Kidney glomerular epithelial cell (primary cell): ENCODE measurements around the gene EPOP.
"Not testable (repeated sequence)": the region's sequence is repeated elsewhere in the genome, so short reads cannot be mapped to it uniquely, and the experiment has no call there.

Experiments used
- DNase-seq: peaks from one replicate; lab custom pipeline; 2025; lab: John Stamatoyannopoulos, UW

EPOP gene

DNA sequence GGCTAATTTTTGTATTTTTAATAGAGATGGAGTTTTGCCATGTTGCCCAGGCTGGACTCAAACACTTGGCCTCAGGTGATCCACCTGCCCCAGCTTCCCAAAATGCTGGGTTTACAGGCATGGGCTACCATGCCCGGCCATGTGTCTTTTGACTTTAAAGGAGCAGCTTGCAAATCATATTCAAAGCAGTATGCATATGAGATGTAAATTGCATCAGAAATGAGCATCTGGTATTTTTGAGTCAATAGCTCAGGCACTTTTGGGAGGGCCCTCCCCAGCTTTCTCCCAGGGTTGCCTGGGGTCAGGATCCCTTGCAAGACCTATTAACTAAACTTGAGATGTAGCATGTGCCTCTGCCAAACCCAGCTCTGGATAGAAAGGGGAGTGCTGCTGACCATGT lies 21.5 kb downstream of the EPOP start:
- no peak for DNase-seq

DNA sequence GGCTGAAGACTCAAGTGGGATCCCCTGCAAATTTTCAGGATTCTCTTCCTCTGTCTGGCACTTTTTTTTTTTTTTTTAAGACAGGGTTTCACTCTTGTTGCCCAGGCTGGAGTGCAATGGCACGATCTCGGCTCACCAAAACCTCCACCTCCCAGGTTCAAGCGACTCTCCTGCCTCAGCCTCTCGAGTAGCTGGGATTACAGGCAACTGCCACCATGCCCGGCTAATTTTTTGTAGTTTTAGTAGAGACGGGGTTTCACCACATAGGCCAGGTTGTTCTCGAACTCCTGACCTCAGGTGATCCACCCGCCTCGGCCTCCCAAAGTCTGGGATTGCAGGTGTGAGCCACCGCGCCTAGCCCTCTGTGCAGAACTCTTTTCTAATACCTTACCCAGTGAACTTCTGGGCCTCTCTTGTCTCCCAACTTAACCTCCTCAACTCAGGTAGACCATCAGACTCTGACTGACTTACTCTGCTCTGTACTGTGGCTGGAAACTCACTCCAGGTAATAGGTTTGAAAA lies 24.0 kb downstream of the EPOP start:
- DNase-seq: not testable (repeated sequence)

DNA sequence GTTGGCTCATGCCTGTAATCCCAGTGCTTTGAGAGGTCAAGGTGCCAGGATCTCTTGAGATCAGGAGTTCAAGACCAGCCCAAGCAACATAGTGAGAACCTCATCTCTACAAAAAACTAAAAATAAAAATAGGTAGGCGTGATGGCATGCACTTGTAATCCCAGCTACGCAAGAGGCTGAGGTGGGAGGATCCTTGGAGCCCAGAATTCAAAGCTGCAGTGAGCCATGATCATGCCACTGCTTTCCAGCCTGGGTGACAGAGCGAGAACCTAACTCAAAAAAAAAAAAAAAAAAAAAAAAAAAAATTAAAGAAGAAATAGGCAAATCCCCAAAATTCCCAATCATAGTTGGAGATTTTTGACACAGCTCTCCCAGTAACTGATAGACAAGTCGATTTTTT lies 36.8 kb downstream of the EPOP start:
- DNase-seq: no peak

DNA sequence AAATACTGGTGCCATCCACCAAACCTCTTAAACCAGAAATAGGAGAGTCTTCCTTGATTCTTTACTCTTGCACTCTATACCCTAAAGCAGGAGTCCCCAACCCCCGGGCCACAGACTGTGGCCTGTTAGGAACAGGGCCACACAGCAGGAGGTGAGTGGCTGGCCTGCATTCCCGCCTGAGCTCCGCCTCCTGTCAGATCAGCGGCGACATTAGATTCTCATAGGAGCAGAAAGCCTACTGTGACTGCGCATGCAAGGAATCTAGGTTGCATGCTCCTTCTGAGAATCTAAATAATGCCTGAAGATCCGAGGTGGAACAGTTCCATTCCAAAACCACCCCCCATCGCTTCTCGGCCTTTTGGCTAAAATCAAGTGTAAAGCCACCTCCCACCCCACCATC lies 38.7 kb downstream of the EPOP start:
- no peak for DNase-seq

DNA sequence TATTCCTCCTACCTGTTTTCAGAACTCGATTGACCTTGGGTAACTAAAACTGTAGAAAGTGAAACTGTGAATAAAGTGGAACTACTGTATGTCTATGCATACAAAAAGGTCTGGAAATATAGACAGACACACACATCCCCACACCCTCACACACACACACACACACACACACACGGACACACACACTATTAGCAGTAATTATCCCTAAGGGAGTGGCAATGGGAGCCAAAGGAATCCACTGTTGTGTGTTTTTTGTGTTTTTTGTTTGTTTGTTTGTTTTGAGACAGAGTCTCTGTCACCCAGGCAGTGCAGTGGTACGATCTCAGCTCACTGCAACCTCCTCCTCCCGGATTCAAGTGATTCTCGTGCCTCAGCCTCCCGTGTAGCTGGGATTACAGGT lies 42.4 kb downstream of the EPOP start:
- DNase-seq: no peak

DNA sequence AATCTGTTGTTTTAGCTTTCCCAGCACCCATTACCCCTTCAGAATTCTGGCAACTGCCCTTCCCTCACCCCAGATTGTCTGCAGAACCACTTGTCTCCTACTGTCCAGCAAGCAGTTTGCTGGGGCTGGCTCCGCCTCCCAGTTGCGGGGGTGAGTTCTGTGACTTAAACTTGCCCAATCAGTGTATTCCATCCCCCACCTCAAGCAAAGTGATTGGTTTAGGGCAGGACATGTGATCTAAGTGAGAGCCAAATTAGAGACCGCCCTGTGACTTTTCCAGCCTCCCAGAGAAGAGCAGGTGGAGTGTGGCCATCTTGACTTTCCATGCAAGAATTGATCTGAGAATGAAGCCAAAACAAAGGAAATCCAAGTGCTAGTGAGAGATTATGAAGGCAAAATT lies 46.3 kb downstream of the EPOP start:
- DNase-seq: no peak

DNA sequence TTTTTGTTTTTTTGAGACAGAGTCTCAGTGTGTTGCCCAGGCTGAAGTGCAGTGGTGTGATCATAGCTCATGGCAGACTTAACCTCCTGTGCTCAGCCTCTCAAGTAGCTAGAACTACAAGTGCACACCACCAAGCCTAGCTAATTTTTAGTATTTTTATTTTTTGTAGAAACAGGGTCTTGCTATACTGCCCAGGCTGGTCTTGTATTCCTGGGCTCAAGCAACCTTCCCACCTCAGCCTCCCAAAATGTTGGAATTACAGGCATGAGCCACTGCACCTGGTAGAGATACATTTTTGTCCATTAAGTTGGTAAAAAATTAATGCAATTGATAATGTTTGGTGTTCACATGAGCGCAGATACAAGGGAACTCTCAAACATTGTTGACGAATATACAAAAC lies 46.8 kb downstream of the EPOP start:
- no peak for DNase-seq

DNA sequence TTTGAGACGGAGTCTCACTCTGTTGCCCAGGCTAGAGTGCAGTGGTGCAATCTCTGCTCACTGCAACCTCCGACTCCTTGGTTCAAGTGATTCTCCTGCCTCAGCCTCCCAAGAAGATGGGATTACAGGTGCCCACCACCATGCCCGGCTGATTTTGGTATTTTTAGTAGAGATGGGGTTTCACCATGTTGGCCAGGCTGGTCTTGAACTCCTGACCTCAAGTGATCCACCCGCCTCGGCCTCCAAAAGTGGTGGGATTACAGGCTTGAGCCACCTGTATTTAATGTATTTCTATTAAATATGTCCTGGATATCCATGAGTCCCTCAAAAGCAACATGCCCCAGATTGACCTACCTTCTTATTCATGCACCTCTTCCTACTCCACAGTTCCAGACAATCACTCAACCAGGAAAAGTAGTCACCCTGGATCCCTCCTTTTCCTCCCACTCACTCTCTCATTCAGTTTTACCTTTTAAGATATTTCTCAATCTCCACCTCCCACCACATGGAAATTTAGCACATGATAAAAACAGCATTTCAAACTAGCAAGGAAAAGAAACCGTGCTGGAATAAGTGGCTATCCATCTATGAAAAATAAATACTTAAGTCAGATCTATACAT lies 48.0 kb downstream of the EPOP start:
- peak; percentile 42 for DNase-seq

DNA sequence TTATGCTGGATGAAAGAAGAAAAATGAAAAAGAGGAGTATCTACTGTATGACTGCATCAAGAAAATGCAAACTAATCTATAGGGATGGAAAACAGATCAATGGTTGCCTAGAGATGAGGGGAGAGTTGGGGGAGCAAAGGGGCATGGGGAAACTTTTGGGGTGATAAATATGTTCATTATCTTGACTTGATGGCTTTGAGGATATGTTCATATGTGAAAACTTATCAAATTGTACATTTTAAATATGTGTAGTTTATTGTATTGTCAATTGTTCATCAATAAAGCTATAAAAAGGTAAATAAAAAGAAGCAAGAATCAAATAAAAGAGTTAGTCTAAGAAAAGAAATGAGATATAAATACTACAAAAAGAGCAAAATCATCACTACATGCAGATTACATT lies 49.3 kb downstream of the EPOP start:
- DNase-seq: no peak

DNA sequence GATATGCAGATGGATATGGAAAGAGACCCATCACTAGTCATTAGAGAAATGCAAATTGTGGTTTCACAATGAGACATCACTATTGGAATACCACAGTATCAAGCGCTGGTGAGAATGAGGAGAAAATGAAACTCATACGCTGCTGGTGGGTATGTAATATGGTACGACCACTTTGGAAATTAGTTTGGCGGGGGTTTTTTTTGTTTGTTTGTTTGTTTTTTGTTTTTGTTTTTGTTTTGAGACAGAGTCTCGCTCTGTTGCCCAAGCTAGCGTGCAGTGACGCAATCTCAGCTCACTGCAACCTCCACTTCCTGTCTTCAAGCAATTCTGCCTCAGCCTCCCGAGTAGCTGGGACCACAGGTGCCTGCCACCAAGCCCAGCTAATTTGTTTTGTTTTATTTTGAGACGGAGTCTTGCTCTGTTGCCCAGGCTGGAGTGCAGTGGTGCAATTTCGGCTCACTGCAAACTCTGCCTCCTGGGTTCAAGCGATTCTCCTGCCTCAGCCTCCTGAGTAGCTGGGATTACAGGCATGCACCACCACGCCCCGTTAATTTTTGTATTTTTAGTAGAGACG lies 49.9 kb downstream of the EPOP start:
- not testable (repeated sequence) for DNase-seq
